ENCODE measurements around the gene FAM107A. TPM values are rescaled to one million over a fixed set of nuclear protein-coding genes. Genes with fewer than 3 reads are reported as not detected.

Gene FAM107A
- total RNA-seq, 1 donor from 2014 or later: 1.3 TPM

DNA sequence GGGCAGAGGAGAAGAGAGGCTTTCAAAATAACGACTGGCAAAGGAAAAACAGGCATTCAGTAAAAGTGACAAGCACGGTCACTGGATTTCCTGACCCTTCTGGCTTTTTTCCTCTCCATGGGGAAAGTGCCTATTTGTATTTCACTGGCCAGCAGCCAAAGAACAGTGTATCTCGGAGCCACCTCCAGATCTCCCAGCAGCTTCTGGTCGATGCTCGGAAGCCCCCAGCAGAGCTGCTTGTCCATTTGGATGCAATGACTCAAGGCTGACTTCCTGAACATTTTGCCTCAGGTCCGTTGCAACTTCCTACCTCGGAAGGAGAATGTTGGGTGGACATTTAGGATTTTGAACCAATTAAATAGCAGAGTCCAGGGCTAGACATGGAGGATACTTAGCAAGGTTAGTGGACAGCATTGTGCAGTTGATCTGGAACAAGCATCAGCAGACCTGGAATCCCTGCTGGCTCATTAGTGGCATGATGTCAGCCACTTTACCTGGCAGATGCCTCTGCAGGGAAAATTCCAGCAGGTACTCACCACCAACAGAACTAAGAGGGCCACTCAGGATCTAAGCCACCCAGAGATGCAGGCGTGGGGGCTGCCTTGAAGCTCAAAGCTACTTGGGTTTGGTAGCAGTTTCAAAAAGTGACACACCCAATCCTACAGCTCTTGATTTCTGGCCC is 1.1 kb downstream of the FAM107A start:
- TF ChIP-seq, protein P1, sequence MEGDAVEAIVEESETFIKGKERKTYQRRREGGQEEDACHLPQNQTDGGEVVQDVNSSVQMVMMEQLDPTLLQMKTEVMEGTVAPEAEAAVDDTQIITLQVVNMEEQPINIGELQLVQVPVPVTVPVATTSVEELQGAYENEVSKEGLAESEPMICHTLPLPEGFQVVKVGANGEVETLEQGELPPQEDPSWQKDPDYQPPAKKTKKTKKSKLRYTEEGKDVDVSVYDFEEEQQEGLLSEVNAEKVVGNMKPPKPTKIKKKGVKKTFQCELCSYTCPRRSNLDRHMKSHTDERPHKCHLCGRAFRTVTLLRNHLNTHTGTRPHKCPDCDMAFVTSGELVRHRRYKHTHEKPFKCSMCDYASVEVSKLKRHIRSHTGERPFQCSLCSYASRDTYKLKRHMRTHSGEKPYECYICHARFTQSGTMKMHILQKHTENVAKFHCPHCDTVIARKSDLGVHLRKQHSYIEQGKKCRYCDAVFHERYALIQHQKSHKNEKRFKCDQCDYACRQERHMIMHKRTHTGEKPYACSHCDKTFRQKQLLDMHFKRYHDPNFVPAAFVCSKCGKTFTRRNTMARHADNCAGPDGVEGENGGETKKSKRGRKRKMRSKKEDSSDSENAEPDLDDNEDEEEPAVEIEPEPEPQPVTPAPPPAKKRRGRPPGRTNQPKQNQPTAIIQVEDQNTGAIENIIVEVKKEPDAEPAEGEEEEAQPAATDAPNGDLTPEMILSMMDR (conservative IDR thresholded peaks at IDR 0.05; ENCODE audit: low read depth, low read length): no peak
- no peak overlapping the region for H3K4me3 ChIP-seq (ENCODE audit: low read depth, low read length)
- no peak for DNase-seq (ENCODE audit: low read depth)

- no peak overlapping the region for H3K4me3 ChIP-seq (ENCODE audit: low read depth, low read length)
- TF ChIP-seq, protein P1 (conservative IDR thresholded peaks at IDR 0.05; ENCODE audit: low read depth, low read length): no peak
- DNase-seq (ENCODE audit: low read depth): no peak
Observed at GRCh38 chr3:58574682-58575081, 2.5 kb downstream of the FAM107A start.

DNA sequence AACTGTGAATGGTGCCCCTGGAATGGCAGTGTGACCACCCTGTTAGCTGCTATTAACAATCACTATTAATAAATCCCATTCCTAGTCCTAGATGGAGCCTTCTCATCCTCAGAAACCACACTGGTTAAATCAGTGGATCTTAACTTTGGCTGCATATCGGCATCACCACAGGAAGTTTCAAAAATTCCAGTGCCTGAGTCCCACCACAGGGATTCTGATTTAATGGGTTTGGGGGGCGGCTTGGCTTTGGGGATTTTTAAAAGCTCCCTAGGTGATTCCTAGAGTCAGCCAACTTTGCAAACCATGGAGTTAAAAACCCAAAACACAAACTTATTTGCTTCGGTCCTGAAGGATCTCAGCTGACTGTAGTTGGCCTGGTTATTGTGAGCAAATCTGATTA is 3.1 kb downstream of the FAM107A start:
- no peak overlapping the region for H3K4me3 ChIP-seq (ENCODE audit: low read depth, low read length)
- no peak for DNase-seq (ENCODE audit: low read depth)
- TF ChIP-seq, protein P1 (conservative IDR thresholded peaks at IDR 0.05; ENCODE audit: low read depth, low read length): no peak

GRCh38 chr3:58573640-58574039 is 3.6 kb downstream of the FAM107A start:
- no peak for DNase-seq (ENCODE audit: low read depth)
- H3K4me3 ChIP-seq (ENCODE audit: low read depth, low read length): no peak overlapping the region
- TF ChIP-seq, protein P1 (conservative IDR thresholded peaks at IDR 0.05; ENCODE audit: low read depth, low read length): no peak

GRCh38 chr3:58572634-58573230 is 4.5 kb downstream of the FAM107A start:
- H3K4me3 ChIP-seq (ENCODE audit: low read depth, low read length): no peak overlapping the region
- TF ChIP-seq, protein P1 (conservative IDR thresholded peaks at IDR 0.05; ENCODE audit: low read depth, low read length): no peak
- no peak for DNase-seq (ENCODE audit: low read depth)

DNA sequence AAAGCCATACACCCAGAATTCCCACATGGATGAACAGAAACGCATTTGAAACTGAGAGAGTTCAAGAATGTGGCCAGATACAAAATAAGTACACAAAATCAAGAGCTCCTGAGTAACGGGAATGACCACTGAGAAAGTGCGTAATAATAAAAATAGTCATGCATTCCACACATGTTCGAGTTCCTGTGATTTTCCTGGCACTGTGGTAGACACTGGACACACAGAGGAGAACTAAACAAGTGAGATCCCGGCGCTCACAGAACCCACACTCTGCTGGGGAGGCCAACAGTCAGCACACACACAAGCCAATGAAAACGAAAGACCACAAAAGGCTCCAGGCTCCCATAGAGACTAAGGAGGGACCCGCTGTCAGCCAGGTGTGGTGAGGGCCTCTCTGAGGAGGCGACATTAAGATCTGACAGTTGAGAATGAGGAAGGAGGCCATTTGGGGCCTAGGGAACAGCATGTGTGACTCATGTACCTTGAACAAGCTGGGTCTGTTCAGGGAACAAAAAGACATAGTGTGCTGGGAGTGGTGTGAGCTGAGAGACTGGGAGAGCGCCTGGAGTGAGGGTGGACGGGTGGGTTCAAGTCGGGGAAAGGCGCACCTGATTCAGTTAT is 5.1 kb downstream of the FAM107A start:
- no peak overlapping the region for H3K4me3 ChIP-seq (ENCODE audit: low read depth, low read length)
- TF ChIP-seq, protein P1 (conservative IDR thresholded peaks at IDR 0.05; ENCODE audit: low read depth, low read length): no peak
- DNase-seq (ENCODE audit: low read depth): no peak
